B cell (primary cell): Measurements from ENCODE around the gene COL5A1. TPM values are rescaled to one million over a fixed set of nuclear protein-coding genes. Genes with fewer than 3 reads are reported as not detected.

Source experiments
- ATAC-seq: fragments of 200-7000 bp; cut with Tn5 transposase; one replicate; pipeline ENCODE4 v1.10.0; 2021; ENCODE audit warnings: low read depth, mild to moderate bottlenecking, moderate number of reproducible peaks, moderate library complexity
- CTCF ChIA-PET: fragments of 350-600 bp; sonication (Branson Sonifier 250); formaldehyde crosslinking; loops from one replicate; lab custom pipeline; 2021; ENCODE audit warnings: antibody characterized with exemption, inconsistent platforms; lab: Charles Lee
- POLR2A ChIA-PET: fragments of 350-600 bp; sonication (Branson Sonifier 250); formaldehyde crosslinking; loops from one replicate; lab custom pipeline; 2021; ENCODE audit warnings: antibody characterized with exemption; lab: Charles Lee
- DNase-seq: peaks from one replicate; pipeline ENCODE4 v3.0.0; 2013
- H2AFZ ChIP-seq: 2 replicates; pipeline ENCODE4 v1.6.1; 2012; ENCODE audit warnings: mild to moderate bottlenecking, low read depth, low read length; ENCODE audit not compliant: insufficient read depth, poor library complexity, severe bottlenecking
- H3K27ac ChIP-seq, 2 donors: 1 replicate in 1 of 2; 2 replicates in 1 of 2; pipeline ENCODE4 v1.5.1; 2012 to 2013; ENCODE audit warnings: low read length in 2 of 2, mild to moderate bottlenecking in 2 of 2, moderate library complexity in 1 of 2
- H3K27me3 ChIP-seq, 4 experiments: fragments of 200-600 bp in 1 of 4; sonication (generic) in 1 of 4; replicated peaks in 1 of 4; 1 replicate in 2 of 4; 2 replicates in 2 of 4; pipeline versions ENCODE4 v1.6.1 to v1.7.0; 2013 to 2016; ENCODE audit warnings: low read length in 3 of 4, mild to moderate bottlenecking in 2 of 4, mixed read lengths in 1 of 4, moderate library complexity in 1 of 4; ENCODE audit not compliant: insufficient read depth in 4 of 4, control insufficient read depth in 3 of 4; ENCODE audit errors: control extremely low read depth in 1 of 4
- H3K36me3 ChIP-seq, 2 experiments: replicated peaks in 1 of 2; 1 replicate in 1 of 2; 2 replicates in 1 of 2; pipeline versions ENCODE4 v1.6.1 to v1.7.1; 2013; ENCODE audit warnings: low read length in 1 of 2; ENCODE audit not compliant: insufficient read depth in 2 of 2, control insufficient read depth in 1 of 2; ENCODE audit errors: control extremely low read depth in 1 of 2, extremely low read depth in 1 of 2
- H3K4me1 ChIP-seq, 2 donors: fragments of 200-600 bp in 1 of 2; sonication (generic) in 1 of 2; 1 replicate in 1 of 2; 2 replicates in 1 of 2; pipeline versions ENCODE4 v1.5.1 to v1.6.1; 2013 to 2017; ENCODE audit warnings: low read length in 2 of 2; ENCODE audit not compliant: control insufficient read depth in 2 of 2, insufficient read depth in 2 of 2
- H3K4me2 ChIP-seq: replicated peaks from 2 replicates; pipeline ENCODE3; 2012; ENCODE audit warnings: mild to moderate bottlenecking, low read depth, low read length; ENCODE audit not compliant: poor library complexity, severe bottlenecking
- H3K4me3 ChIP-seq, 5 experiments: fragments of 200-600 bp in 1 of 5; sonication (generic) in 1 of 5; 1 replicate in 3 of 5; 2 replicates in 2 of 5; pipeline versions ENCODE4 v1.5.1 to v1.7.0; 2011 to 2016; ENCODE audit warnings: low read length in 4 of 5, mild to moderate bottlenecking in 4 of 5, low read depth in 2 of 5, control low read depth in 1 of 5, moderate library complexity in 1 of 5; ENCODE audit not compliant: insufficient read depth in 1 of 5; ENCODE audit errors: control extremely low read depth in 1 of 5, extremely low read depth in 1 of 5
- H3K79me2 ChIP-seq: fragments of 200-600 bp; sonication (generic); one replicate; pipeline ENCODE4 v1.6.0; 2016; ENCODE audit warnings: low read length; ENCODE audit not compliant: control insufficient read depth, insufficient read depth
- H3K9ac ChIP-seq: fragments of 200-600 bp; sonication (generic); 2 replicates; pipeline ENCODE4 v1.6.1; 2017; ENCODE audit warnings: mild to moderate bottlenecking, low read length, moderate library complexity
- H3K9me3 ChIP-seq, 3 donors: one replicate each; pipeline versions ENCODE4 v1.6.1 to v1.7.1; 2013; ENCODE audit warnings: low read length in 2 of 3; ENCODE audit not compliant: control insufficient read depth in 2 of 3, insufficient read depth in 1 of 3; ENCODE audit errors: control extremely low read depth in 1 of 3
- H4K20me1 ChIP-seq: 2 replicates; pipeline ENCODE4 v1.6.0; 2012; ENCODE audit warnings: mild to moderate bottlenecking, low read length; ENCODE audit not compliant: insufficient read depth, control insufficient read depth, poor library complexity, severe bottlenecking
- H3K27ac Mint-ChIP-seq: one replicate; pipeline ENCODE4 v1.8.0; 2021; ENCODE audit warnings: mixed read lengths
- H3K27me3 Mint-ChIP-seq: one replicate; pipeline ENCODE4 v1.8.0; 2021; ENCODE audit warnings: mixed read lengths
- H3K4me1 Mint-ChIP-seq: one replicate; pipeline ENCODE4 v1.8.0; 2021; ENCODE audit warnings: mixed read lengths
- H3K4me3 Mint-ChIP-seq: one replicate; pipeline ENCODE4 v1.8.0; 2021; ENCODE audit warnings: mixed read lengths
- H3K9me3 Mint-ChIP-seq: one replicate; pipeline ENCODE4 v1.8.0; 2022; ENCODE audit warnings: mixed read lengths; ENCODE audit not compliant: insufficient read depth
- EZH2 ChIP-seq: IDR thresholded peaks from 2 replicates; pipeline ENCODE4 v1.6.1; 2012; ENCODE audit warnings: borderline replicate concordance, low read depth, mild to moderate bottlenecking, moderate library complexity, low read length; ENCODE audit not compliant: insufficient read depth, poor library complexity, severe bottlenecking
- WGBS: methylation state at CpG from one replicate; pipeline ENCODE4 v1.1.5; 2013; ENCODE audit warnings: missing lambda C conversion rate; ENCODE audit not compliant: insufficient coverage; 5-methylcytosine and 5-hydroxymethylcytosine counted together
- intact Hi-C: fragments of 100-400 bp; cut with micrococcal nuclease; formaldehyde crosslinking; loops from one replicate; pipeline ENCODE4 v1.10.0; 2022
- polyA plus RNA-seq: library from polyadenylated mRNA; depleted of rRNA; stranded (reverse); fragments of >200 nt; gene quantifications from 2 replicates; pipeline ENCODE4 v1.2.3, GENCODE V29; 2012
- total RNA-seq, 2 donors: library from RNA; stranded (reverse); fragments of 120-200 nt in 1 of 2; gene quantifications; 1 replicate in 1 of 2; 2 replicates in 1 of 2; pipeline versions ENCODE4 v1.2.3 to v1.2.4, GENCODE V29; 2013 to 2022
- TF ChIP-seq, protein P1 (sequence below): fragments of 200-600 bp; IDR thresholded peaks from one replicate; pipeline ENCODE4 v1.8.0; 2022; ENCODE audit warnings: antibody characterized with exemption, mild to moderate bottlenecking

The COL5A1 gene
- total and polyA plus RNA-seq, 2 donors (not counting 1 experiment from before 2014, with no cell fraction given): 0.06 TPM; not detected in 1

DNA sequence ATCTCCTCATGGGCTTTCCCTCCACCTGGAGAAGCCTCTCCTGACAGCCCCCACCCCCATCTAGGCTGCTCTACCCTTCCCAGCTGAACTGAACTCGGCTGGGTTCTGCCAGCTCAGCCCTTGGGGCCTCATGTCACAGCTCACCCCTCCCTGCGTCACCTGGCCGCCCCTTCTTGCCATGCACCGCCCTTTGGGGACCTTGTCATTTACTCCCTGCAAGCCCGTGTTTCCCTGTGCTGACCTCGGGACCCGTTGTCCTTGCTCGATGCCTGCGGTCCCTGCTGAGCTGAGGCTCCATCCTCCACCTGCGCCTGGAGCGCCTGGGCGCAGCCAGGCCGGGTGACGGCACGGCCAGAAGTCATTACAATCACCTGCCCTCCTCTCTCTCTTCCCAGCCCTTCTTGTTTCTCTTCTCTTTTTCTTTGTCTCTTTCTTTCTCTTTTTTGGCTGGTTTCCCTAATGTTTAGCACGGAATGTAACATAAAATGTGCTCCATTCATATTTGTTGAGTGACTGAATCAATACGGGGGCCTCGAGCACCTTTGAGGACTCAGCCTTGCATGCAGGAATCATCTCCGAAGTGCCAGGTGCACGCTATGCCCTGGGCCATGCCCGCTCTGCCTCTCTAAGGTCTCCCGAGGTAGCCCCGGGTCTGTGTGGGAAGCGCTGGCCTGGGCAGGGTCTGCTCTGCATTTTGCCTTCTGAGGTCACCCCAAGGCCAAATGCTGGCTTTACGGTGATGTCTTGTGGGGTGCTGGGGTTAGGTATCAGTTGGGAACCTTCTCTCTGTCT, 48.1 kb upstream of the COL5A1 start:
- Mint-ChIP-seq H3K9me3 (no peaks in the 10 kb centered on the region), H3K27ac (no peak overlapping the region), H3K4me1 (no peaks in the 10 kb centered on the region), H3K4me3 (no peak overlapping the region), H3K27me3 (peaks cover 9% of the 10 kb centered on the region)
- intact Hi-C loops: no loop called here
- CTCF ChIA-PET: no interaction called here
- Histone ChIP-seq H3K79me2 (no peaks in the 10 kb centered on the region), H3K36me3 (no peaks in the 10 kb centered on the region), H3K9me3 (peaks cover 0 to 3% (median 0%) of the 10 kb centered on the region in 3 donors), H3K4me3 (no peak overlapping the region), H3K9ac (no peak overlapping the region), H3K27ac (no peak overlapping the region), H3K27me3 (peaks cover 0 to 4% (median 0%) of the 10 kb centered on the region in 4 experiments), H4K20me1 (no peaks in the 10 kb centered on the region), H3K4me2 (no peak overlapping the region), H3K4me1 (no peaks in the 10 kb centered on the region), H2AFZ (no peak overlapping the region)
- DNase-seq: no peak
- no peak for ATAC-seq
- 87% methylated on average over 23 of the region's 25 CpGs for WGBS
- POLR2A ChIA-PET: no interaction called here
- TF ChIP-seq EZH2: no peak
- TF ChIP-seq, protein P1, sequence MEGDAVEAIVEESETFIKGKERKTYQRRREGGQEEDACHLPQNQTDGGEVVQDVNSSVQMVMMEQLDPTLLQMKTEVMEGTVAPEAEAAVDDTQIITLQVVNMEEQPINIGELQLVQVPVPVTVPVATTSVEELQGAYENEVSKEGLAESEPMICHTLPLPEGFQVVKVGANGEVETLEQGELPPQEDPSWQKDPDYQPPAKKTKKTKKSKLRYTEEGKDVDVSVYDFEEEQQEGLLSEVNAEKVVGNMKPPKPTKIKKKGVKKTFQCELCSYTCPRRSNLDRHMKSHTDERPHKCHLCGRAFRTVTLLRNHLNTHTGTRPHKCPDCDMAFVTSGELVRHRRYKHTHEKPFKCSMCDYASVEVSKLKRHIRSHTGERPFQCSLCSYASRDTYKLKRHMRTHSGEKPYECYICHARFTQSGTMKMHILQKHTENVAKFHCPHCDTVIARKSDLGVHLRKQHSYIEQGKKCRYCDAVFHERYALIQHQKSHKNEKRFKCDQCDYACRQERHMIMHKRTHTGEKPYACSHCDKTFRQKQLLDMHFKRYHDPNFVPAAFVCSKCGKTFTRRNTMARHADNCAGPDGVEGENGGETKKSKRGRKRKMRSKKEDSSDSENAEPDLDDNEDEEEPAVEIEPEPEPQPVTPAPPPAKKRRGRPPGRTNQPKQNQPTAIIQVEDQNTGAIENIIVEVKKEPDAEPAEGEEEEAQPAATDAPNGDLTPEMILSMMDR: no peak
